Measurements from ENCODE around the gene KLHL13. TPM values are rescaled to one million over a fixed set of nuclear protein-coding genes. Genes with fewer than 3 reads are reported as not detected.
"Not testable (repeated sequence)": the region's sequence is repeated elsewhere in the genome, so short reads cannot be mapped to it uniquely, and the experiment has no call there.

The KLHL13 gene
- total and polyA plus RNA-seq, 4 donors: 34.7 to 61.4 (median 39.1) TPM

- no CpG with 5 or more reads among the region's 4 CpGs for WGBS (ENCODE audit: insufficient coverage)
- no peaks in the 10 kb centered on the region for H3K9me3 ChIP-seq (ENCODE audit: control insufficient read depth, insufficient read depth, low read length)
- H3K27me3 ChIP-seq (ENCODE audit: control insufficient read depth, insufficient read depth, low read length): peaks cover 2% of the 10 kb centered on the region
- no peak overlapping the region for H3K27ac ChIP-seq (ENCODE audit: low read depth, low read length)
- no peaks in the 10 kb centered on the region for H3K36me3 ChIP-seq (ENCODE audit: control insufficient read depth, insufficient read depth, low read length)
- H3K4me3 ChIP-seq (ENCODE audit: low read depth, low read length): no peak overlapping the region
- H3K4me1 ChIP-seq (ENCODE audit: control insufficient read depth, insufficient read depth, low read length): no peaks in the 10 kb centered on the region
- DNase-seq (ENCODE audit: low read depth in 4 of 6, low spot score in 6 of 6): no peak
Measured at GRCh38 chrX:117982694-117983392, 133.8 kb downstream of the KLHL13 start.

DNA sequence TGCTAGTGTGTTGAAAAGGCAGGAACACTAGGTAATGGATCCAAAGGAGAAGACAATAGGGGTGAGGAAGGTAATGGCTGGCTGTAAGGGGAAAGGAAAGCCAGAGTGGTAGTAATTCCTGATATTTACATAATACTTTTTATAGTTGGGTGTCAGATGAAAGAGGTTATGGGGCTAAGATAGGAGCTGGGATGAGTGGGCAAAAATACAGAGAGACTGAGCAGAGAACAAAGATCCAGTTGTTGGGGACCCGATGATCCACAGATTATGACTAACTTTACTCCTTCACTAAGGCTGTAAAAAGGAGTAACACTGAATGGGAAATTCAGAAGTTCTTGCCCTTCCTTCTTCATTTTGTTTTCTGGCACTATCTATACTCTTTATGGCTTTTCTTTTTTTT, 138.2 kb downstream of the KLHL13 start:
- no peak overlapping the region for H3K4me3 ChIP-seq (ENCODE audit: low read depth, low read length)
- H3K27me3 ChIP-seq (ENCODE audit: control insufficient read depth, insufficient read depth, low read length): peaks cover 2% of the 10 kb centered on the region
- H3K27ac ChIP-seq (ENCODE audit: low read depth, low read length): no peak overlapping the region
- H3K4me1 ChIP-seq (ENCODE audit: control insufficient read depth, insufficient read depth, low read length): no peaks in the 10 kb centered on the region
- no CpG with 5 or more reads among the region's 1 CpG for WGBS (ENCODE audit: insufficient coverage)
- H3K36me3 ChIP-seq (ENCODE audit: control insufficient read depth, insufficient read depth, low read length): no peaks in the 10 kb centered on the region
- H3K9me3 ChIP-seq (ENCODE audit: control insufficient read depth, insufficient read depth, low read length): no peaks in the 10 kb centered on the region
- no peak for DNase-seq (ENCODE audit: low read depth in 4 of 6, low spot score in 6 of 6)

- no peak for DNase-seq (ENCODE audit: low read depth in 4 of 6, low spot score in 6 of 6)
- H3K36me3 ChIP-seq (ENCODE audit: control insufficient read depth, insufficient read depth, low read length): no peaks in the 10 kb centered on the region
- no peaks in the 10 kb centered on the region for H3K9me3 ChIP-seq (ENCODE audit: control insufficient read depth, insufficient read depth, low read length)
- H3K4me1 ChIP-seq (ENCODE audit: control insufficient read depth, insufficient read depth, low read length): no peaks in the 10 kb centered on the region
- no peak overlapping the region for H3K4me3 ChIP-seq (ENCODE audit: low read depth, low read length)
- no CpG with 5 or more reads among the region's 1 CpG for WGBS (ENCODE audit: insufficient coverage)
- H3K27me3 ChIP-seq (ENCODE audit: control insufficient read depth, insufficient read depth, low read length): no peaks in the 10 kb centered on the region
- H3K27ac ChIP-seq (ENCODE audit: low read depth, low read length): no peak overlapping the region
Measured at GRCh38 chrX:117977526-117977925, 139.1 kb downstream of the KLHL13 start.

DNA sequence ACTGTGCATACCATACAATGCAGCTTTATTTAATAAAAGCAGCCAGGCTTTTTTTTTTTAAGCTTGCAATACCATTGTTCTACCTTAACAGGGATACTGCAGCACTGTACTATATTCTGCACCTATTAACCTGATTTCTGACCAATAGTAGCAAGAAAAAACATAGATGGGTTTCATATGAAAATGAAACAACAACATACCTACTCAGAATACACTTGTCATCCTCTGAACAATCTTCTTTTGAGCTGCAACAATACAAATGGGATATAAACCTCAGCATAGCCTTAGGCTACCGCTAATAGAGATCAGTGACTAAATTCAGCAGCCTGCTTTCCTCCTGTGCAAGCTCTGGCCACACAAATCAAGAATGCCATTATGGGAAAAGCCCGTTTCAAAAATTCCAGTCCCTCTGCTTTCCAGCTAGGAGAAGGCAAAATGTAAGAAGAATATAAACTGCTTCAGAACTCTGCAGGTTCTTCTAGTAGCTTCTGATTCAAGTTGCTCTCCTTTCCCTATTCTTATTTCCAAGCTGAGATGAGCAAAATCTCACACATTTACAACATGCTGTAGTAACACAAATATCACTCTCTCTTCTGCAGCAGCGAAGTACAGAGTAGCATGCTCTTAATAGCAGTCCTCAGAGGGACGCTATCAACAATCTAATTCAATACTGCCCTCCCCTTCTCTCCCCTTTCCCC, 143.4 kb downstream of the KLHL13 start:
- no peaks in the 10 kb centered on the region for H3K27me3 ChIP-seq (ENCODE audit: control insufficient read depth, insufficient read depth, low read length)
- H3K27ac ChIP-seq (ENCODE audit: low read depth, low read length): peak overlapping the region; percentile 10
- H3K9me3 ChIP-seq (ENCODE audit: control insufficient read depth, insufficient read depth, low read length): no peaks in the 10 kb centered on the region
- 8% methylated on average over 3 of the region's 4 CpGs for WGBS (ENCODE audit: insufficient coverage)
- H3K4me1 ChIP-seq (ENCODE audit: control insufficient read depth, insufficient read depth, low read length): no peaks in the 10 kb centered on the region
- no peaks in the 10 kb centered on the region for H3K36me3 ChIP-seq (ENCODE audit: control insufficient read depth, insufficient read depth, low read length)
- DNase-seq (ENCODE audit: low read depth in 4 of 6, low spot score in 6 of 6): peak in 2 of 6 donors; percentile 16 to 73
- H3K4me3 ChIP-seq (ENCODE audit: low read depth, low read length): peak overlapping the region; percentile 33

DNA sequence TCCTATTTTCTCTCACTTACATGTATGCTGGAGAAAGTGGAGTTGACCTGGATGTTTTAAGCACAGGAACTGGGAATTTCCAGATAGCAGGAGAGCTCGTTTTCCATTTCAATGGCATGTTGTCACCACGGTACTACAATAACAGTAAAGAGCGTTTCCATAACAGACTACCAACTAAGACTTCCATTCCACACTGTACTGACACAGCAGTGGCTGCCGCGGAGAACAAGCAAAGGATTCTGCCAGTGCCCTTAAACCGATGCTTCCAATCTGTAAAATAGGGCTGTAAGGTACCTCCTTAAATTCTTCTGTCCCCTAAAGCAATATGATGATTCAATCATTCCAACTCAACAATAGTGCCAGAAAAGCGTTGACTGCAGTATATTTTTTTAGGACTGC, 143.9 kb downstream of the KLHL13 start:
- H3K9me3 ChIP-seq (ENCODE audit: control insufficient read depth, insufficient read depth, low read length): no peaks in the 10 kb centered on the region
- peak in 2 of 6 donors; percentile 45 to 85 for DNase-seq (ENCODE audit: low read depth in 4 of 6, low spot score in 6 of 6)
- no peaks in the 10 kb centered on the region for H3K27me3 ChIP-seq (ENCODE audit: control insufficient read depth, insufficient read depth, low read length)
- peak overlapping the region; percentile 8 for H3K27ac ChIP-seq (ENCODE audit: low read depth, low read length)
- H3K36me3 ChIP-seq (ENCODE audit: control insufficient read depth, insufficient read depth, low read length): no peaks in the 10 kb centered on the region
- peak overlapping the region; percentile 33 for H3K4me3 ChIP-seq (ENCODE audit: low read depth, low read length)
- H3K4me1 ChIP-seq (ENCODE audit: control insufficient read depth, insufficient read depth, low read length): no peaks in the 10 kb centered on the region
- 26% methylated on average over 7 of the region's 7 CpGs for WGBS (ENCODE audit: insufficient coverage)

- Histone ChIP-seq H3K36me3 (ENCODE audit: control insufficient read depth, insufficient read depth, low read length) (no peaks in the 10 kb centered on the region), H3K4me3 (ENCODE audit: low read depth, low read length) (no peak overlapping the region), H3K4me1 (ENCODE audit: control insufficient read depth, insufficient read depth, low read length) (no peaks in the 10 kb centered on the region), H3K27ac (ENCODE audit: low read depth, low read length) (no peak overlapping the region), H3K27me3 (ENCODE audit: control insufficient read depth, insufficient read depth, low read length) (no peaks in the 10 kb centered on the region), H3K9me3 (ENCODE audit: control insufficient read depth, insufficient read depth, low read length) (no peaks in the 10 kb centered on the region)
- peak in 1 of 6 donors; percentile 62 for DNase-seq (ENCODE audit: low read depth in 4 of 6, low spot score in 6 of 6)
- WGBS (ENCODE audit: insufficient coverage): no CpG with 5 or more reads among the region's 2 CpGs
Measured at GRCh38 chrX:117969782-117970181, 146.8 kb downstream of the KLHL13 start.

GRCh38 chrX:117969328-117969727, 147.3 kb downstream of the KLHL13 start:
- DNase-seq (ENCODE audit: low read depth in 4 of 6, low spot score in 6 of 6): peak in 1 of 6 donors; percentile 22
- Histone ChIP-seq H3K4me3 (ENCODE audit: low read depth, low read length) (no peak overlapping the region), H3K36me3 (ENCODE audit: control insufficient read depth, insufficient read depth, low read length) (no peaks in the 10 kb centered on the region), H3K27ac (ENCODE audit: low read depth, low read length) (no peak overlapping the region), H3K4me1 (ENCODE audit: control insufficient read depth, insufficient read depth, low read length) (no peaks in the 10 kb centered on the region), H3K27me3 (ENCODE audit: control insufficient read depth, insufficient read depth, low read length) (no peaks in the 10 kb centered on the region), H3K9me3 (ENCODE audit: control insufficient read depth, insufficient read depth, low read length) (no peaks in the 10 kb centered on the region)

- no CpG with 5 or more reads among the region's 4 CpGs for WGBS (ENCODE audit: insufficient coverage)
- no peak overlapping the region for H3K4me3 ChIP-seq (ENCODE audit: low read depth, low read length)
Measured at GRCh38 chrX:117959045-117959444, 157.6 kb downstream of the KLHL13 start.

DNA sequence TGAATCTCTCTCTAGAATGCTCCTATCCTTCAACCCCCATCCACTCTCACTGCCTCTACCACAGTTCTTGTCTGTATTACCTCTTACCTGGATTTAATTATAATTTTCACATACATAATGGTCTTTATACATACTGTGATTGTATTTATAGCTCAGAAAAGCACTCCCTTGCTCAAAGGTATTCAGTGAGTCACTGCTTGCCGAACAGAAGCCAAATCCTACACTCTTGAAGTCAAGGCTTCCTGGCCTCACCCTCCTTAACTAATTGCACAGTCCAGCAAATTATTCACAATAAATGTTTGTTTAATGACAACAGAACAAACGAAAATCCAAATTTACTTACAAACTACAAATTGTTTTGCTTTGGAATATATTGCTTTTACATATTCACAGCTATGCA, 159.5 kb downstream of the KLHL13 start:
- Histone ChIP-seq H3K4me3 (ENCODE audit: low read depth, low read length) (no peak overlapping the region), H3K9me3 (ENCODE audit: control insufficient read depth, insufficient read depth, low read length) (no peaks in the 10 kb centered on the region), H3K4me1 (ENCODE audit: control insufficient read depth, insufficient read depth, low read length) (no peaks in the 10 kb centered on the region), H3K36me3 (ENCODE audit: control insufficient read depth, insufficient read depth, low read length) (no peaks in the 10 kb centered on the region), H3K27me3 (ENCODE audit: control insufficient read depth, insufficient read depth, low read length) (no peaks in the 10 kb centered on the region), H3K27ac (ENCODE audit: low read depth, low read length) (no peak overlapping the region)
- DNase-seq (ENCODE audit: low read depth in 4 of 6, low spot score in 6 of 6): no peak
- WGBS (ENCODE audit: insufficient coverage): no CpG with 5 or more reads among the region's 2 CpGs

More at GRCh38 chrX:117959045-117959444, 157.6 kb downstream of the KLHL13 start:
- no peak for DNase-seq (ENCODE audit: low read depth in 4 of 6, low spot score in 6 of 6)
- Histone ChIP-seq H3K27ac (ENCODE audit: low read depth, low read length) (no peak overlapping the region), H3K9me3 (ENCODE audit: control insufficient read depth, insufficient read depth, low read length) (no peaks in the 10 kb centered on the region), H3K27me3 (ENCODE audit: control insufficient read depth, insufficient read depth, low read length) (no peaks in the 10 kb centered on the region), H3K4me1 (ENCODE audit: control insufficient read depth, insufficient read depth, low read length) (no peaks in the 10 kb centered on the region), H3K36me3 (ENCODE audit: control insufficient read depth, insufficient read depth, low read length) (no peaks in the 10 kb centered on the region)

GRCh38 chrX:117939296-117939695, 177.3 kb downstream of the KLHL13 start:
- H3K4me3 ChIP-seq (ENCODE audit: low read depth, low read length); DNase-seq (ENCODE audit: low read depth in 4 of 6, low spot score in 6 of 6); H3K9me3 ChIP-seq (ENCODE audit: control insufficient read depth, insufficient read depth, low read length); H3K4me1 ChIP-seq (ENCODE audit: control insufficient read depth, insufficient read depth, low read length); H3K27me3 ChIP-seq (ENCODE audit: control insufficient read depth, insufficient read depth, low read length); H3K36me3 ChIP-seq (ENCODE audit: control insufficient read depth, insufficient read depth, low read length); H3K27ac ChIP-seq (ENCODE audit: low read depth, low read length): not testable (repeated sequence)
- no CpG with 5 or more reads among the region's 1 CpG for WGBS (ENCODE audit: insufficient coverage)

Measured in spinal cord (tissue), 10 donors.